Smooth muscle cell (in vitro differentiated cells): ENCODE results near the gene TMEM39A. TPM values are rescaled to one million over a fixed set of nuclear protein-coding genes. Genes with fewer than 3 reads are reported as not detected.

Source experiments
- DNase-seq: peaks from one replicate; lab custom pipeline; 2025; ENCODE audit not compliant: unreplicated experiment; lab: John Stamatoyannopoulos, UW
- H2AFZ ChIP-seq: fragments of 200-600 bp; sonication (generic); 2 replicates; pipeline ENCODE4 v1.6.0; 2016; ENCODE audit warnings: antibody characterized with exemption, low read depth, mild to moderate bottlenecking
- H3F3A ChIP-seq: fragments of 200-600 bp; sonication (generic); 2 replicates; pipeline ENCODE4 v1.6.0; 2017; ENCODE audit warnings: antibody characterized with exemption, low read depth
- H3K27ac ChIP-seq: fragments of 200-600 bp; sonication (generic); 2 replicates; pipeline ENCODE4 v1.5.1; 2016; ENCODE audit warnings: low read depth, mild to moderate bottlenecking
- H3K27me3 ChIP-seq: fragments of 200-600 bp; sonication (generic); 2 replicates; pipeline ENCODE4 v1.6.1; 2016; ENCODE audit warnings: low read depth, mild to moderate bottlenecking
- H3K36me3 ChIP-seq: fragments of 200-600 bp; sonication (generic); 2 replicates; pipeline ENCODE4 v1.5.1; 2016; ENCODE audit warnings: low read depth
- H3K4me1 ChIP-seq: fragments of 200-600 bp; sonication (generic); 2 replicates; pipeline ENCODE4 v1.5.1; 2016; ENCODE audit warnings: low read depth
- H3K4me2 ChIP-seq: fragments of 200-600 bp; sonication (generic); 2 replicates; pipeline ENCODE4 v1.6.0; 2016; ENCODE audit warnings: mild to moderate bottlenecking
- H3K4me3 ChIP-seq: fragments of 200-600 bp; sonication (generic); 2 replicates; pipeline ENCODE4 v1.5.1; 2016; ENCODE audit warnings: mild to moderate bottlenecking
- H3K79me2 ChIP-seq: fragments of 200-600 bp; sonication (generic); 2 replicates; pipeline ENCODE4 v1.6.0; 2016; ENCODE audit warnings: low read depth, mild to moderate bottlenecking
- H3K9ac ChIP-seq: fragments of 200-600 bp; sonication (generic); 2 replicates; pipeline ENCODE4 v1.6.0; 2016; ENCODE audit warnings: low read depth
- H3K9me3 ChIP-seq: fragments of 200-600 bp; sonication (generic); replicated peaks from 2 replicates; pipeline ENCODE4 v1.5.1; 2016; ENCODE audit warnings: low read depth
- H4K20me1 ChIP-seq: fragments of 200-600 bp; sonication (generic); 2 replicates; pipeline ENCODE4 v1.6.0; 2016; ENCODE audit warnings: low read depth
- WGBS: methylation state at CpG from one replicate; pipeline ENCODE4 v1.1.7; 2016; ENCODE audit warnings: low lambda C conversion rate; 5-methylcytosine and 5-hydroxymethylcytosine counted together
- polyA plus RNA-seq: library from polyadenylated mRNA; unstranded; fragments of >200 nt; fragmentation: Nextera tagmentation; extraction: Ambion mirVana; gene quantifications from 2 replicates; pipeline ENCODE4 v1.2.1, GENCODE V29; 2016
- total RNA-seq: library from RNA; depleted of rRNA; stranded (reverse); fragments of >200 nt; gene quantifications from 2 replicates; pipeline ENCODE4 v1.2.3, GENCODE V29; 2014
- TF ChIP-seq, protein P1 (sequence below): fragments of 200-600 bp; sonication (generic); IDR thresholded peaks from 2 replicates; pipeline ENCODE4 v1.5.1; 2017; ENCODE audit warnings: borderline replicate concordance, mild to moderate bottlenecking, antibody characterized with exemption; ENCODE audit not compliant: insufficient read depth, poor library complexity, severe bottlenecking

Gene TMEM39A
- total and polyA plus RNA-seq, 2 experiments from 2014 or later, result 64.6 to 79.2 TPM

- no peaks in the 10 kb centered on the region for H3K79me2 ChIP-seq
- H3K9me3 ChIP-seq, result no peaks in the 10 kb centered on the region
- 86% methylated on average over 3 of the region's 3 CpGs for WGBS
- no peaks in the 10 kb centered on the region for H3K36me3 ChIP-seq
- no peaks in the 10 kb centered on the region for H3K27me3 ChIP-seq
- H3F3A ChIP-seq, result no peaks in the 10 kb centered on the region
- TF ChIP-seq, protein P1, sequence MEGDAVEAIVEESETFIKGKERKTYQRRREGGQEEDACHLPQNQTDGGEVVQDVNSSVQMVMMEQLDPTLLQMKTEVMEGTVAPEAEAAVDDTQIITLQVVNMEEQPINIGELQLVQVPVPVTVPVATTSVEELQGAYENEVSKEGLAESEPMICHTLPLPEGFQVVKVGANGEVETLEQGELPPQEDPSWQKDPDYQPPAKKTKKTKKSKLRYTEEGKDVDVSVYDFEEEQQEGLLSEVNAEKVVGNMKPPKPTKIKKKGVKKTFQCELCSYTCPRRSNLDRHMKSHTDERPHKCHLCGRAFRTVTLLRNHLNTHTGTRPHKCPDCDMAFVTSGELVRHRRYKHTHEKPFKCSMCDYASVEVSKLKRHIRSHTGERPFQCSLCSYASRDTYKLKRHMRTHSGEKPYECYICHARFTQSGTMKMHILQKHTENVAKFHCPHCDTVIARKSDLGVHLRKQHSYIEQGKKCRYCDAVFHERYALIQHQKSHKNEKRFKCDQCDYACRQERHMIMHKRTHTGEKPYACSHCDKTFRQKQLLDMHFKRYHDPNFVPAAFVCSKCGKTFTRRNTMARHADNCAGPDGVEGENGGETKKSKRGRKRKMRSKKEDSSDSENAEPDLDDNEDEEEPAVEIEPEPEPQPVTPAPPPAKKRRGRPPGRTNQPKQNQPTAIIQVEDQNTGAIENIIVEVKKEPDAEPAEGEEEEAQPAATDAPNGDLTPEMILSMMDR, result no peak
- no peak overlapping the region for H3K4me2 ChIP-seq
- H3K27ac ChIP-seq, result no peak overlapping the region
- no peak overlapping the region for H3K9ac ChIP-seq
- no peaks in the 10 kb centered on the region for H4K20me1 ChIP-seq
- no peak overlapping the region for H3K4me3 ChIP-seq
- H3K4me1 ChIP-seq, result no peaks in the 10 kb centered on the region
- no peak overlapping the region for H2AFZ ChIP-seq
- DNase-seq, result no peak
These were observed 82.7 kb downstream of the TMEM39A start for GRCh38 chr3:119380697-119381096.

Other genes starting within 250 kb of the TMEM39A start
- gene B4GALT4, start 222.7 kb downstream of the TMEM39A start, total RNA-seq, result 33.5 and 37.3 TPM in 2 replicates
- gene B4GALT4, start 222.7 kb downstream of the TMEM39A start, polyA plus RNA-seq, result 28.8 and 36.8 TPM in 2 replicates
- 10.9 and 15.4 TPM in 2 replicates for gene ARHGAP31, start 169.2 kb downstream of the TMEM39A start, total RNA-seq
- 5.6 and 6.1 TPM in 2 replicates for gene ARHGAP31, start 169.2 kb downstream of the TMEM39A start, polyA plus RNA-seq
- 14.6 and 21.1 TPM in 2 replicates for gene POGLUT1, start 5.3 kb upstream of the TMEM39A start, total RNA-seq
- gene POGLUT1, start 5.3 kb upstream of the TMEM39A start, polyA plus RNA-seq, result 12.1 and 15.4 TPM in 2 replicates
- 66.1 and 83.8 TPM in 2 replicates for gene TIMMDC1, start 34.9 kb upstream of the TMEM39A start, total RNA-seq
- 145 and 156 TPM in 2 replicates for gene TIMMDC1, start 34.9 kb upstream of the TMEM39A start, polyA plus RNA-seq
- 0.04 TPM in 1 of 2 replicates, not detected in the other for gene CD80, start 96.0 kb upstream of the TMEM39A start, total RNA-seq
- not detected in 2 replicates for gene CD80, start 96.0 kb upstream of the TMEM39A start, polyA plus RNA-seq
- gene ADPRH, start 115.9 kb upstream of the TMEM39A start, total RNA-seq, result 1.3 and 3.3 TPM in 2 replicates
- 2.2 and 2.9 TPM in 2 replicates for gene ADPRH, start 115.9 kb upstream of the TMEM39A start, polyA plus RNA-seq
- gene PLA1A, start 134.3 kb upstream of the TMEM39A start, total RNA-seq, result not detected in 2 replicates
- gene PLA1A, start 134.3 kb upstream of the TMEM39A start, polyA plus RNA-seq, result not detected in 2 replicates
- 1.2 and 2.1 TPM in 2 replicates for gene POPDC2, start 197.0 kb upstream of the TMEM39A start, total RNA-seq
- 0.94 and 1.5 TPM in 2 replicates for gene POPDC2, start 197.0 kb upstream of the TMEM39A start, polyA plus RNA-seq
- 22.7 and 69.4 TPM in 2 replicates for gene COX17, start 213.8 kb upstream of the TMEM39A start, total RNA-seq
- 47.0 and 60.0 TPM in 2 replicates for gene COX17, start 213.8 kb upstream of the TMEM39A start, polyA plus RNA-seq
- 0.36 TPM in 1 of 2 replicates, not detected in the other for gene CFAP91, start 239.4 kb upstream of the TMEM39A start, total RNA-seq
- gene CFAP91, start 239.4 kb upstream of the TMEM39A start, polyA plus RNA-seq, result 0.40 TPM in 1 of 2 replicates, not detected in the other